Hematopoietic multipotent progenitor cell treated with erythropoietin and hydrocortisone succinate and interleukin-3 and kit ligand, for 8 days (in vitro differentiated cells): ENCODE measurements around the gene MAML2.

ENCODE experiments used
- DNase-seq: peaks from one replicate; pipeline ENCODE4 v3.0.0-alpha.2; 2015

MAML2 gene

GRCh38 chr11:95993438-95994298 is 349.3 kb downstream of the MAML2 start:
- DNase-seq = no peak

GRCh38 chr11:95991545-95991944 is 351.4 kb downstream of the MAML2 start:
- DNase-seq = no peak

- DNase-seq = no peak
Observed at GRCh38 chr11:95991101-95991500, 351.9 kb downstream of the MAML2 start.

- DNase-seq = no peak
Observed at GRCh38 chr11:95989780-95990179, 353.2 kb downstream of the MAML2 start.

GRCh38 chr11:95989076-95989605 is 353.9 kb downstream of the MAML2 start:
- no peak for DNase-seq

GRCh38 chr11:95985174-95985808 is 357.7 kb downstream of the MAML2 start:
- peak; percentile 26 for DNase-seq

GRCh38 chr11:95984072-95984471 is 358.9 kb downstream of the MAML2 start:
- no peak for DNase-seq

GRCh38 chr11:95977534-95978174 is 365.3 kb downstream of the MAML2 start:
- DNase-seq = no peak

- no peak for DNase-seq
Observed at GRCh38 chr11:95976550-95976949, 366.4 kb downstream of the MAML2 start.

GRCh38 chr11:95975343-95975742 is 367.7 kb downstream of the MAML2 start:
- DNase-seq = no peak

GRCh38 chr11:95972060-95972459 is 370.9 kb downstream of the MAML2 start:
- no peak for DNase-seq

GRCh38 chr11:95968585-95968984 is 374.4 kb downstream of the MAML2 start:
- peak; percentile 16 for DNase-seq

- DNase-seq = no peak
Observed at GRCh38 chr11:95964281-95964680, 378.7 kb downstream of the MAML2 start.

- DNase-seq = no peak
Observed at GRCh38 chr11:95961758-95962157, 381.2 kb downstream of the MAML2 start.

GRCh38 chr11:95950905-95951304 is 392.1 kb downstream of the MAML2 start:
- DNase-seq = no peak

- no peak for DNase-seq
Observed at GRCh38 chr11:95948637-95949036, 394.4 kb downstream of the MAML2 start.

GRCh38 chr11:95944623-95945022 is 398.4 kb downstream of the MAML2 start:
- DNase-seq = no peak

- no peak for DNase-seq
Observed at GRCh38 chr11:95943546-95943945, 399.4 kb downstream of the MAML2 start.

- no peak for DNase-seq
Observed at GRCh38 chr11:95939091-95939490, 403.9 kb downstream of the MAML2 start.

GRCh38 chr11:95937358-95937757 is 405.6 kb downstream of the MAML2 start:
- DNase-seq = no peak

GRCh38 chr11:95933594-95933993 is 409.4 kb downstream of the MAML2 start:
- no peak for DNase-seq

- no peak for DNase-seq
Observed at GRCh38 chr11:95931916-95932315, 411.1 kb downstream of the MAML2 start.

- no peak for DNase-seq
Observed at GRCh38 chr11:95930948-95931347, 412.0 kb downstream of the MAML2 start.

GRCh38 chr11:95926726-95927125 is 416.3 kb downstream of the MAML2 start:
- DNase-seq = no peak
